Measurements from ENCODE around the gene RHBDF1.
"Not testable (repeated sequence)": the region's sequence is repeated elsewhere in the genome, so short reads cannot be mapped to it uniquely, and the experiment has no call there.

RHBDF1 gene

DNA sequence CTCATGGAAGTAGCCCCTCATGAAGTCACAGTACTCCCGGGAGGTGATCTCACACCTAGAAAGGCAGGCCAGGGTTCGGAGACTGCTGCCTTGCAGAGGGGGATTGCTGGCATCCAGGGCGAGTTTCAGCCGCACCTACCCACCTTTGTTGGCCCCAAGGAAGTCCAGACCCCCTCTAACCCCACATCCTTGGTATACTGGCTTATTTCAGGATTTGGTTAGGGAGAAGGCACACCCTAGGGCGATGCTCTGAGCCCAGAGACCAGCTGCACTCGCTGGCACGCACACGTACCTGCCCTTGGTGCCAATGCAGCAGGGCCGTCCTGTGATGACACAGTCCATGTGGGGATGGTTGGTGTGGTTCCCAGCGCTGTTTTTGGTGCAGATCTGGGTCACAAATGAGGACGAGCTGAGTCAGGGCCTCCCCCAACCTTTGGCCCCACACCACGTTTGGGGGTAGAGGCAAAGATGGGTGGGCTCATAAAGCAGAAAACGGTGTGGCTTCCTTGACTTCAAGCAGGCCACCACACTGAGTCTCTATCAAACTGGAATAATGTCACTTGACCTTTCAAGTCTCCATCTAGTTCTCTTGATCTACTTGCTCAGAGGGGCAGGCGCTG, 12.9 kb downstream of the RHBDF1 start:
- DNase-seq (ENCODE audit: low read depth in 3 of 3), result no peak

- DNase-seq (ENCODE audit: low read depth in 3 of 3), result no peak
Measured at GRCh38 chr16:58491-59439, 13.7 kb downstream of the RHBDF1 start.

GRCh38 chr16:57711-58110, 14.7 kb downstream of the RHBDF1 start:
- DNase-seq (ENCODE audit: low read depth in 3 of 3), result no peak

DNA sequence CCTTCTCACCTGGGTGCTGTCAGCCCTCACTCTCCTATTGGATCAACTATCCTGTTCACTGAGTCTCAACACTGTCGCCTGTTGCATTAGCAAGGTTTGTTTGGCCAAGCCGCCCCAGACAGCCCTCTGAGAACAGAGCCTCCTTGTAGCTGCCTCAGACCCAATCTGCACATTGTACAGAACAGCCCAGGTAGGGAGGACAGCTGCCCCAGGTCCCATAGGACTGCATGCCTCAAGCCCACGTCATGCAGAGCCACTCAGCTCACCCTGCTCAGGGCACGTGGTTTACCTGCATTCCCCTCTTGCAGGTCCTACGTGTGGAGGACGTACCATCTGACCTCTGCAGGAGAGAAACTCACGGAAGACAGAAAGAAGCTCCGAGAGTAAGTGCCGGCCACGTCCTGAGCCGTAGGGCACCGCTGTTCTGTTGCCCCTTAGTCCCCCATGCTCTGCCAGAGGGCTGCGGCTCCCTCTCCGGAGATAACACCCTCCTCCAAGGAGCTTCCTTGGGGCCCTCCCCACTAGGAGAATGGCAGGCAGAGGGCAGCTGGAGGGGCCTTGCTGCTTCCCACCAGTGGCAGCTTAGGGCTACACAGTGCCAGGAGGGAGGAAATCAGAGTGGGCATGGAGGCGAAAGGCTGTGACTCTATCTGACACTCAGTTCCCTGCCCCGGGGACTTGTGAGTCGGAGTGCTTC, 16.1 kb downstream of the RHBDF1 start:
- no peak for DNase-seq (ENCODE audit: low read depth in 3 of 3)

- DNase-seq (ENCODE audit: low read depth in 3 of 3), result no peak
Measured at GRCh38 chr16:55571-56136, 16.8 kb downstream of the RHBDF1 start.

- no peak for DNase-seq (ENCODE audit: low read depth in 3 of 3)
Measured at GRCh38 chr16:54237-54581, 18.2 kb downstream of the RHBDF1 start.

GRCh38 chr16:53346-54236, 18.8 kb downstream of the RHBDF1 start, which contains the start of the genes POLR3K and SNRNP25:
POLR3K (minus strand) TSS chr16:53608; CDS start chr16:53586, 22 bp downstream.
SNRNP25 (plus strand) TSS chr16:53828; CDS start chr16:54017, 189 bp downstream.
- peak; percentile 95 to 97 (median 96) for DNase-seq (ENCODE audit: low read depth in 3 of 3)

GRCh38 chr16:50769-51591, 21.5 kb downstream of the RHBDF1 start:
- DNase-seq (ENCODE audit: low read depth in 3 of 3), result no peak

DNA sequence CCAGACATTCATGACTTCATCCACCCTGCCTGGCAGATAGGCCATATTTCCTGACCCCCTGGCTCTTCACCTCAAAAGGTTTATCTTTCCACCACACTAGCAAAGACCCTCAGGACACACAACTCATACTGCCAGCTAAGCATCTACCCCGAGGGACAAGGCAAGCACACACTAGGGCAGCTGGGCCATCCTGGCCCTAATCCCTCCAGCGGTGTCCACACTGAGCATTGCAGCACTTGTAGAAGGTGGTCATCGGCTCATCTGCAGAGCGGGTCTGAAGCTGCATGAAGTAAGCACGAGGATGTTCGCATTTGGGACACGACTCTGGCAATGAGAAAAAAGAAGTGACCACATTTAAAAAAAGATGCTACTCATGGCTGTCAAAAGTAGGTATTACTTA, 25.2 kb downstream of the RHBDF1 start:
- DNase-seq (ENCODE audit: low read depth in 3 of 3), result no peak

DNA sequence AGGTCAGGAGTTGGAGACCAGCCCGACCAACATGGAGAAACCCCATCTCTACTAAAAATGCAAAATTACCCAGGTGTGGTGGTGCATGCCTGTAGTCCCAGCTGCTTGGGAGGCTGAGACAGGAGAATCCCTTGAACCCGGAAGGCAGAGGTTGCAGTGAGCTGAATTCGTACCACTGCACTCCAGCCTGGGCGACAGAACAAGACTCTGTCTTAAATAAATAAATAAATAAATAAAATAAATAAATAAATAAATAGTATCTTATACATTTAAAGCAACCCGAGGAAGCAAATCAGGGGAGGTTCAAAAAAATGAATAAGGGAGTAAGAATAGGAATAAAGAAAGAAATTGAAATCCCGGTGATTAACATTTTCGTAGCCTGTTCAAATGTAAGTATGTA, 25.9 kb downstream of the RHBDF1 start:
- DNase-seq (ENCODE audit: low read depth in 3 of 3), result not testable (repeated sequence)

- DNase-seq (ENCODE audit: low read depth in 3 of 3), result no peak
Measured at GRCh38 chr16:45454-45853, 27.0 kb downstream of the RHBDF1 start.

- no peak for DNase-seq (ENCODE audit: low read depth in 3 of 3)
Measured at GRCh38 chr16:44655-45054, 27.8 kb downstream of the RHBDF1 start.

DNA sequence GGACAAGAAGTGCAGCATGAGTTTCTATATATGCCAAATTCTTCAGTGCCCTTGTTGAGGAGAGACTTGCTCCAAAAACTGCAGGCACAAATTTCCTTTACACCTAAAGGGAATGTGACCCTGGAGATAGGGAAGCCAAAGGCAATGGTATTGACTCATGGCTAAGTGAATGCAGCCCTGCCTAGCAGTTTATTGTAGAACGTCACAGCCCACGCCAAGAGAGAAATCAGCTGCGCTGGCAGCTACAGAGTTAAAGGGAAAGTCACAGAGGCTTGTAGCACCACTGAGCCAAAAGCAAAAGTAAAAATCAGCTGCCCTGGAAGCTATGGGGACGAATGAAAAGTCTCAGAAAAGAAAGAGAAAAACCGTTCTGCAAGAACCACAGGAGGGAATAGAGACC, 29.1 kb downstream of the RHBDF1 start:
- no peak for DNase-seq (ENCODE audit: low read depth in 3 of 3)

DNA sequence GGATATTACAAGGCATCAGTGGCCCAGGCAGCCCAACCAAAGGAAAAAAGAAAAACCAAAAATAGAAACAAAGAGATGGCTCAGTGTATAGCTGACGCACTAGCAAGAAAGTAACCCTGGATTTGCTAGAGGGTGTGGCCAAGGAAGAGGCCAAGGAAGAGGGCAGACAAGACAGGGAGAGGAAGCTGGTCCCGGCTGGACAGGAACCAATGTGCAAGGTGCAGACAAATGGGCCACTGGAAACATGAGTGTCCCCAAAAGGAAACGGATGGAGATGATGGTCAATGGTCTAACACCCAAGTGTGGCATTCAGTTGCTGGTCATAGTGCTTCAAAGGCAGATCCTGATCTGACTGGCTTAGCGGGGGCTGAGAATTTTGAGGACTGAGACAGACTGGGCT, 29.7 kb downstream of the RHBDF1 start:
- DNase-seq (ENCODE audit: low read depth in 3 of 3), result no peak

DNA sequence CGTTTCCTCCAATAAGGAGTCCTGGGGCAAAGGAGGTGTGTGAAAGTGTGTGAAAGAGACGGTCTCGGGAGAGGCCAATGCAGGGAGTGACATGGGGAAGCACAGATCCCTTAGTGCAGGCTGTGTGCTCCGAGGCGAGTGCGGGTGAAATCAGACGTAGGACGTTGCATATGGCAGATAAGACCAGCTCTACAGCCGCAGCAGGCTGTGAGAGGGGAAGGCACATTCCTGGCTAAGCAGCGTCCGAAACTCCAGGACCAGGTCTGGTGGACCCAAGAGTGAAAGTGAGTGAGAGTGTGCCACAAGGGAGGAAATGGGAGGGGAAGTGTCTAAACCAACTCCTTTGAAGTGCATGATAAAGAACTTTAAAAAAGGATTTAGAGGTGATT, 30.4 kb downstream of the RHBDF1 start:
- DNase-seq (ENCODE audit: low read depth in 3 of 3), result no peak

GRCh38 chr16:41439-42068, 30.9 kb downstream of the RHBDF1 start:
- no peak for DNase-seq (ENCODE audit: low read depth in 3 of 3)

GRCh38 chr16:38941-39892, 33.2 kb downstream of the RHBDF1 start:
- DNase-seq (ENCODE audit: low read depth in 3 of 3), result peak in 1 of 3 experiments; percentile 9

- DNase-seq (ENCODE audit: low read depth in 3 of 3), result not testable (repeated sequence)
Measured at GRCh38 chr16:38206-38605, 34.2 kb downstream of the RHBDF1 start.

DNA sequence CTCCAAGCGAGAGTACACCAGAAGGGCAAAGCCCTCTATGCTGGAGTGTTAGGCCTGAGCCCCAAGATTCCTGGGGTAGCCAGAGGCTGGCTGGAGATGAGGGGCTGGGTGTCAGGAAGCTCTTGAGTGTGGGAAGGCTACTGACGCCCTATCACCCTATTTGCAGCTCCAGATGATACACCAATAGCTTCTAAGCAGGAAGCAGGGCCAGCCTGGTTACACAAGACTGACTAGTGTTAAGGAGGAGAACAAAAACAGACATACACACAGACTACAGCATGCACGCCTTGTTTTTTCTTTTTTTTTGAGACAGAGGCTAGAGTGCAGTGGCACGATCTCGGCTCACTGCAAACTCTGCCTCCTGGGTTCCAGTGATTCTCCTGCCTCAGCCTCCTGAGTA, 34.9 kb downstream of the RHBDF1 start:
- DNase-seq (ENCODE audit: low read depth in 3 of 3), result no peak

Measured in stimulated activated CD4-positive, alpha-beta T cell treated with anti-CD3 and anti-CD28 coated beads, TNF-alpha, amount 100 ng/mL, for 4 hours (primary cell).